HEK293 (cell line): Measurements from ENCODE around the gene CFP.

Experiments used
- CTCF ChIA-PET: fragments of 350-600 bp; formaldehyde crosslinking; extraction: SDS; loops from one replicate; lab custom pipeline; 2021; ENCODE audit warnings: antibody characterized with exemption; lab: Yijun Ruan, JAX
- POLR2A ChIA-PET: fragments of 300-600 bp; formaldehyde crosslinking; extraction: SDS; loops from one replicate; lab custom pipeline; 2020; ENCODE audit warnings: antibody characterized with exemption, inconsistent platforms; lab: Yijun Ruan, JAX
- H3K27ac ChIP-seq: fragments of 200-500 bp; sonication (Bioruptor generic); 2 replicates; pipeline ENCODE4 v1.5.1; 2014; ENCODE audit warnings: low read depth, low read length, control low read depth, inconsistent platforms; ENCODE audit errors: extremely low read depth
- H3K36me3 ChIP-seq, 2 experiments: fragments of 200-500 bp in 1 of 2; sonication (Bioruptor generic) in 1 of 2; 1 replicate in 1 of 2; 2 replicates in 1 of 2; pipeline ENCODE4 v1.5.1; 2014 to 2017; ENCODE audit warnings: inconsistent platforms in 2 of 2, low read length in 2 of 2; ENCODE audit not compliant: control insufficient read depth in 2 of 2, insufficient read depth in 1 of 2
- H3K4me1 ChIP-seq: fragments of 200-500 bp; sonication (Bioruptor generic); 2 replicates; pipeline ENCODE4 v1.5.1; 2014; ENCODE audit warnings: mild to moderate bottlenecking, low read length, inconsistent platforms; ENCODE audit not compliant: control insufficient read depth, insufficient read depth
- H3K4me3 ChIP-seq: 2 replicates; pipeline ENCODE4 v1.5.1; 2011; ENCODE audit warnings: low read depth, mild to moderate bottlenecking, control low read depth, low read length, moderate library complexity
- H3K9me3 ChIP-seq: fragments of 200-500 bp; sonication (Bioruptor generic); 2 replicates; pipeline ENCODE4 v1.5.1; 2014; ENCODE audit warnings: low read depth, low read length, inconsistent platforms; ENCODE audit not compliant: control insufficient read depth, insufficient read depth
- GFI1B ChIP-seq: fragments of 450-650 bp; formaldehyde crosslinking; IDR thresholded peaks from 2 replicates; pipeline ENCODE4 v1.5.1; 2016; ENCODE audit warnings: missing biosample characterization, missing genetic modification characterization
- GLIS2 ChIP-seq: fragments of 450-650 bp; formaldehyde crosslinking; IDR thresholded peaks from 2 replicates; pipeline ENCODE4 v1.5.1; 2016; ENCODE audit warnings: missing biosample characterization, missing genetic modification characterization
- KLF10 ChIP-seq: fragments of 450-650 bp; IDR thresholded peaks from 2 replicates; pipeline ENCODE4 v1.5.1; 2018; ENCODE audit warnings: missing biosample characterization, mild to moderate bottlenecking, missing genetic modification characterization
- REPIN1 ChIP-seq: fragments of 450-650 bp; formaldehyde crosslinking; IDR thresholded peaks from 2 replicates; pipeline ENCODE4 v1.5.1; 2017; ENCODE audit warnings: missing biosample characterization, missing genetic modification characterization, low read depth
- SCRT1 ChIP-seq: fragments of 450-650 bp; formaldehyde crosslinking; IDR thresholded peaks from 2 replicates; pipeline ENCODE4 v1.5.1; 2016; ENCODE audit warnings: missing biosample characterization, missing genetic modification characterization, borderline replicate concordance
- WT1 ChIP-seq: fragments of 450-650 bp; formaldehyde crosslinking; IDR thresholded peaks from 2 replicates; pipeline ENCODE4 v1.5.1; 2016; ENCODE audit warnings: missing biosample characterization, missing genetic modification characterization
- ZNF16 ChIP-seq: fragments of 450-650 bp; formaldehyde crosslinking; IDR thresholded peaks from 2 replicates; pipeline ENCODE4 v1.5.1; 2016; ENCODE audit warnings: low read depth, missing biosample characterization, missing genetic modification characterization
- ZNF184 ChIP-seq: fragments of 450-650 bp; IDR thresholded peaks from 2 replicates; pipeline ENCODE4 v1.5.1; 2018; ENCODE audit warnings: missing biosample characterization, mild to moderate bottlenecking, missing genetic modification characterization
- ZNF354C ChIP-seq: fragments of 450-650 bp; formaldehyde crosslinking; IDR thresholded peaks from 2 replicates; pipeline ENCODE4 v1.5.1; 2016; ENCODE audit warnings: missing biosample characterization, missing genetic modification characterization, low read depth, borderline replicate concordance
- ZNF391 ChIP-seq: fragments of 450-650 bp; formaldehyde crosslinking; IDR thresholded peaks from 2 replicates; pipeline ENCODE4 v1.5.1; 2016; ENCODE audit warnings: low read depth, missing biosample characterization, missing genetic modification characterization, borderline replicate concordance
- ZNF423 ChIP-seq: fragments of 450-650 bp; formaldehyde crosslinking; IDR thresholded peaks from 2 replicates; pipeline ENCODE4 v1.5.1; 2016; ENCODE audit warnings: missing biosample characterization, missing genetic modification characterization
- ZNF473 ChIP-seq: fragments of 450-650 bp; formaldehyde crosslinking; IDR thresholded peaks from 2 replicates; pipeline ENCODE4 v1.5.1; 2017; ENCODE audit warnings: missing biosample characterization, missing genetic modification characterization
- ZNF501 ChIP-seq: fragments of 450-650 bp; formaldehyde crosslinking; IDR thresholded peaks from 2 replicates; pipeline ENCODE4 v1.5.1; 2016; ENCODE audit warnings: missing biosample characterization, missing genetic modification characterization
- ZNF561 ChIP-seq: fragments of 450-650 bp; IDR thresholded peaks from 2 replicates; pipeline ENCODE4 v1.5.1; 2018; ENCODE audit warnings: missing biosample characterization, missing genetic modification characterization, borderline replicate concordance
- ZNF571 ChIP-seq: fragments of 450-650 bp; formaldehyde crosslinking; IDR thresholded peaks from 2 replicates; pipeline ENCODE4 v1.5.0; 2017; ENCODE audit warnings: missing biosample characterization, missing genetic modification characterization
- ZNF747 ChIP-seq: fragments of 450-650 bp; formaldehyde crosslinking; IDR thresholded peaks from 2 replicates; pipeline ENCODE4 v1.5.1; 2016; ENCODE audit warnings: missing biosample characterization, missing genetic modification characterization
- ZSCAN23 ChIP-seq: fragments of 450-650 bp; formaldehyde crosslinking; IDR thresholded peaks from 2 replicates; pipeline ENCODE4 v1.5.1; 2016; ENCODE audit warnings: missing biosample characterization, missing genetic modification characterization
- ZXDB ChIP-seq: fragments of 450-650 bp; formaldehyde crosslinking; IDR thresholded peaks from 2 replicates; pipeline ENCODE4 v1.5.1; 2016; ENCODE audit warnings: missing biosample characterization, missing genetic modification characterization
- TF ChIP-seq, protein P1 (sequence below): fragments of 450-650 bp; formaldehyde crosslinking; IDR thresholded peaks from 2 replicates; pipeline ENCODE4 v1.5.1; 2016; ENCODE audit warnings: missing biosample characterization, missing genetic modification characterization
- TF ChIP-seq, protein P2 (sequence below): fragments of 450-650 bp; formaldehyde crosslinking; IDR thresholded peaks from 2 replicates; pipeline ENCODE4 v1.5.0; 2017; ENCODE audit warnings: missing biosample characterization, missing genetic modification characterization, borderline replicate concordance
- TF ChIP-seq, protein P3 (sequence below): fragments of 450-650 bp; formaldehyde crosslinking; IDR thresholded peaks from 2 replicates; pipeline ENCODE4 v1.5.1; 2016; ENCODE audit warnings: missing biosample characterization, missing genetic modification characterization

Gene CFP

DNA sequence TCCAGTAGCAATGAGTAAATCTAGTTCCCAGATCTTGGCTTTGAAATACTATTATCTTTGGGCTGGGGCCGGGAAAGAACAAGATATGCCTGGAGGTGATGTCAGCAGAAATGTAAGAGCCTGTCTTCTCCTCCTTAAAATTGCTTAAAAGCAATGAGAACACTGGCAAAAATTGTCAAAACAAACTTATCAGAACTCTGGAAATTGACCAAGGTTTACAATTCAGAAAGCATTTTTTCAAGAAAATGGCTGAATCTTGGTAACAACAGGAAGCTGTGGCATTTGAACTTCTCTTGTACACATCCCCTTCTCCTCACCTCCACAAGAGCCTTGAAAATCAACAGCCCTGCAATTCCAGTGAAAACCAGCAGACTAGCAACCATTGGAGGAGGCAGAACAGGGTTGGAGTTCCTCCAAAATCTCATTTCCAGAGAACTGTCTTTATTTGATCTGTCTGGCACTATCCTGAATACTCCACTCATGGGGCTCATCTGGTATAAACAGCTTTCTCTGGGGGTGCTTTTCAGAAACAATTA lies 33.9 kb downstream of the CFP start:
- no peak overlapping the region for H3K4me3 ChIP-seq
- H3K9me3 ChIP-seq = no peaks in the 10 kb centered on the region; the same call in 1 of the 2 replicates
- H3K36me3 ChIP-seq = no peaks in the 10 kb centered on the region
- ChIA-PET POLR2A (no interaction called here), CTCF (interaction anchor here (0.6 to 1.2 kb wide), 2 partner anchors 13 to 27 kb away, joined by 3 read pairs; partner anchors contain the start of gene TIMP1)
- no peak overlapping the region for H3K27ac ChIP-seq
- no peaks in the 10 kb centered on the region for H3K4me1 ChIP-seq
- TF ChIP-seq, protein P1, sequence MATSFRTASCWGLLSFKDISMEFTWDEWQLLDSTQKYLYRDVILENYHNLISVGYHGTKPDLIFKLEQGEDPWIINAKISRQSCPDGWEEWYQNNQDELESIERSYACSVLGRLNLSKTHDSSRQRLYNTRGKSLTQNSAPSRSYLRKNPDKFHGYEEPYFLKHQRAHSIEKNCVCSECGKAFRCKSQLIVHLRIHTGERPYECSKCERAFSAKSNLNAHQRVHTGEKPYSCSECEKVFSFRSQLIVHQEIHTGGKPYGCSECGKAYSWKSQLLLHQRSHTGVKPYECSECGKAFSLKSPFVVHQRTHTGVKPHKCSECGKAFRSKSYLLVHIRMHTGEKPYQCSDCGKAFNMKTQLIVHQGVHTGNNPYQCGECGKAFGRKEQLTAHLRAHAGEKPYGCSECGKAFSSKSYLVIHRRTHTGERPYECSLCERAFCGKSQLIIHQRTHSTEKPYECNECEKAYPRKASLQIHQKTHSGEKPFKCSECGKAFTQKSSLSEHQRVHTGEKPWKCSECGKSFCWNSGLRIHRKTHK (tag by site-specific recombination) = no peak
- no peak for TF ChIP-seq ZNF501 (tag by site-specific recombination)
- TF ChIP-seq GFI1B (tag by site-specific recombination) = no peak
- no peak for TF ChIP-seq ZNF747 (tag by site-specific recombination)
- TF ChIP-seq REPIN1 (tag by site-specific recombination) = no peak
- TF ChIP-seq ZNF354C (tag by site-specific recombination) = no peak
- TF ChIP-seq ZNF423 (tag by site-specific recombination) = no peak
- TF ChIP-seq GLIS2 (tag by site-specific recombination) = no peak

DNA sequence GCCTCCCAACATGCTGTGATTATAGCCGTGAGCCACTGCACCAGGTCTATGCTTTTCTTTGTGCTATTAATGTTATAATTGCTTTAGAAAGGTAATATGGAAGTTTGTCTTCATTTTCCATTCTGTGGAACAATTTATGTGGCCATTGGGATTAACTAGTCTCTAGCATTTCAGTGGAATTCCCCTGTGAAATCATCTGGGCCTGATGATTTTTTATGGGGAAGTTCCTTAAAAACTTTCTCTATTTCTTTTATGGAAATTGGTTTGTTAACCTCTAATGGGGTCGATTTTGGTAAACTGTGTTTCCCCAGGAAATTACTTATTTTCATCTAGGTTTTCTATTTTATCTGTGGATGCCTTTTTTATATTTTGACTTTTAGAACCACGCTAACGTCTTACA lies 36.2 kb downstream of the CFP start:
- Histone ChIP-seq H3K27ac (no peak overlapping the region), H3K4me1 (no peaks in the 10 kb centered on the region), H3K36me3 (no peaks in the 10 kb centered on the region), H3K9me3 (no peaks in the 10 kb centered on the region; the same call in 1 of the 2 replicates), H3K4me3 (no peak overlapping the region)
- CTCF ChIA-PET = no interaction called here
- POLR2A ChIA-PET = no interaction called here
- TF ChIP-seq, protein P2, sequence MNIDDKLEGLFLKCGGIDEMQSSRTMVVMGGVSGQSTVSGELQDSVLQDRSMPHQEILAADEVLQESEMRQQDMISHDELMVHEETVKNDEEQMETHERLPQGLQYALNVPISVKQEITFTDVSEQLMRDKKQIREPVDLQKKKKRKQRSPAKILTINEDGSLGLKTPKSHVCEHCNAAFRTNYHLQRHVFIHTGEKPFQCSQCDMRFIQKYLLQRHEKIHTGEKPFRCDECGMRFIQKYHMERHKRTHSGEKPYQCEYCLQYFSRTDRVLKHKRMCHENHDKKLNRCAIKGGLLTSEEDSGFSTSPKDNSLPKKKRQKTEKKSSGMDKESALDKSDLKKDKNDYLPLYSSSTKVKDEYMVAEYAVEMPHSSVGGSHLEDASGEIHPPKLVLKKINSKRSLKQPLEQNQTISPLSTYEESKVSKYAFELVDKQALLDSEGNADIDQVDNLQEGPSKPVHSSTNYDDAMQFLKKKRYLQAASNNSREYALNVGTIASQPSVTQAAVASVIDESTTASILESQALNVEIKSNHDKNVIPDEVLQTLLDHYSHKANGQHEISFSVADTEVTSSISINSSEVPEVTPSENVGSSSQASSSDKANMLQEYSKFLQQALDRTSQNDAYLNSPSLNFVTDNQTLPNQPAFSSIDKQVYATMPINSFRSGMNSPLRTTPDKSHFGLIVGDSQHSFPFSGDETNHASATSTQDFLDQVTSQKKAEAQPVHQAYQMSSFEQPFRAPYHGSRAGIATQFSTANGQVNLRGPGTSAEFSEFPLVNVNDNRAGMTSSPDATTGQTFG = no peak
- TF ChIP-seq ZSCAN23 (tag by site-specific recombination) (no peak), ZNF391 (tag by site-specific recombination) (no peak), SCRT1 (tag by site-specific recombination) (no peak), WT1 (no peak), KLF10 (no peak), ZNF473 (tag by site-specific recombination) (no peak), ZNF561 (tag by site-specific recombination) (no peak), ZNF571 (no peak), ZNF184 (tag by site-specific recombination) (no peak), ZXDB (tag by site-specific recombination) (no peak), ZNF16 (no peak)
- TF ChIP-seq, protein P3, sequence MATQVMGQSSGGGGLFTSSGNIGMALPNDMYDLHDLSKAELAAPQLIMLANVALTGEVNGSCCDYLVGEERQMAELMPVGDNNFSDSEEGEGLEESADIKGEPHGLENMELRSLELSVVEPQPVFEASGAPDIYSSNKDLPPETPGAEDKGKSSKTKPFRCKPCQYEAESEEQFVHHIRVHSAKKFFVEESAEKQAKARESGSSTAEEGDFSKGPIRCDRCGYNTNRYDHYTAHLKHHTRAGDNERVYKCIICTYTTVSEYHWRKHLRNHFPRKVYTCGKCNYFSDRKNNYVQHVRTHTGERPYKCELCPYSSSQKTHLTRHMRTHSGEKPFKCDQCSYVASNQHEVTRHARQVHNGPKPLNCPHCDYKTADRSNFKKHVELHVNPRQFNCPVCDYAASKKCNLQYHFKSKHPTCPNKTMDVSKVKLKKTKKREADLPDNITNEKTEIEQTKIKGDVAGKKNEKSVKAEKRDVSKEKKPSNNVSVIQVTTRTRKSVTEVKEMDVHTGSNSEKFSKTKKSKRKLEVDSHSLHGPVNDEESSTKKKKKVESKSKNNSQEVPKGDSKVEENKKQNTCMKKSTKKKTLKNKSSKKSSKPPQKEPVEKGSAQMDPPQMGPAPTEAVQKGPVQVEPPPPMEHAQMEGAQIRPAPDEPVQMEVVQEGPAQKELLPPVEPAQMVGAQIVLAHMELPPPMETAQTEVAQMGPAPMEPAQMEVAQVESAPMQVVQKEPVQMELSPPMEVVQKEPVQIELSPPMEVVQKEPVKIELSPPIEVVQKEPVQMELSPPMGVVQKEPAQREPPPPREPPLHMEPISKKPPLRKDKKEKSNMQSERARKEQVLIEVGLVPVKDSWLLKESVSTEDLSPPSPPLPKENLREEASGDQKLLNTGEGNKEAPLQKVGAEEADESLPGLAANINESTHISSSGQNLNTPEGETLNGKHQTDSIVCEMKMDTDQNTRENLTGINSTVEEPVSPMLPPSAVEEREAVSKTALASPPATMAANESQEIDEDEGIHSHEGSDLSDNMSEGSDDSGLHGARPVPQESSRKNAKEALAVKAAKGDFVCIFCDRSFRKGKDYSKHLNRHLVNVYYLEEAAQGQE (tag by site-specific recombination) = no peak
